GM12801 (cell line): ENCODE measurements around the gene C10orf120.

Experiments
- CTCF ChIP-seq: IDR thresholded peaks from one replicate; pipeline ENCODE4 v1.5.1; 2011; ENCODE audit warnings: control low read depth; ENCODE audit not compliant: insufficient read length; ENCODE audit errors: extremely low read depth

C10orf120 gene

GRCh38 chr10:122669842-122670241 is 29.8 kb downstream of the C10orf120 start:
- TF ChIP-seq CTCF = no peak

GRCh38 chr10:122669045-122669444 is 30.6 kb downstream of the C10orf120 start:
- no peak for TF ChIP-seq CTCF

- TF ChIP-seq CTCF = no peak
Measured at GRCh38 chr10:122665946-122666345, 33.7 kb downstream of the C10orf120 start.

- TF ChIP-seq CTCF = no peak
Measured at GRCh38 chr10:122665329-122665860, 34.3 kb downstream of the C10orf120 start.

GRCh38 chr10:122664501-122664900 is 35.1 kb downstream of the C10orf120 start:
- TF ChIP-seq CTCF = no peak

GRCh38 chr10:122663516-122664130 is 36.0 kb downstream of the C10orf120 start:
- no peak for TF ChIP-seq CTCF

- TF ChIP-seq CTCF = no peak
Measured at GRCh38 chr10:122662231-122662630, 37.4 kb downstream of the C10orf120 start.

GRCh38 chr10:122660696-122661095 is 39.0 kb downstream of the C10orf120 start:
- TF ChIP-seq CTCF = no peak
